Epithelial cell of esophagus (primary cell): ENCODE data around the gene LCLAT1.

Source experiments
- DNase-seq: peaks from one replicate; pipeline ENCODE4 v3.0.0; 2010; ENCODE audit warnings: low read depth
- H3K4me3 ChIP-seq: 2 replicates; pipeline ENCODE4 v1.5.1; 2011; ENCODE audit warnings: mild to moderate bottlenecking, low read length, control low read depth
- CTCF ChIP-seq: IDR thresholded peaks from 2 replicates; pipeline ENCODE4 v1.5.1; 2011; ENCODE audit warnings: low read depth, mild to moderate bottlenecking, low read length, control low read depth, inconsistent platforms; ENCODE audit not compliant: insufficient read depth; ENCODE audit errors: missing control alignments

Gene LCLAT1

GRCh38 chr2:30683236-30683956 is 236.3 kb downstream of the LCLAT1 start:
- TF ChIP-seq CTCF: no peak

GRCh38 chr2:30684026-30684425 is 237.0 kb downstream of the LCLAT1 start:
- DNase-seq: no peak
- no peak overlapping the region for H3K4me3 ChIP-seq
- TF ChIP-seq CTCF: no peak

More at GRCh38 chr2:30683236-30683956, 236.3 kb downstream of the LCLAT1 start:
- no peak overlapping the region for H3K4me3 ChIP-seq
- DNase-seq: peak; percentile 11

GRCh38 chr2:30684516-30684915 is 237.5 kb downstream of the LCLAT1 start:
- no peak overlapping the region for H3K4me3 ChIP-seq
- no peak for DNase-seq

GRCh38 chr2:30684996-30685395 is 237.9 kb downstream of the LCLAT1 start:
- no peak for TF ChIP-seq CTCF
- H3K4me3 ChIP-seq: no peak overlapping the region
- no peak for DNase-seq

More at GRCh38 chr2:30684516-30684915, 237.5 kb downstream of the LCLAT1 start:
- TF ChIP-seq CTCF: no peak

- peak; percentile 24 for TF ChIP-seq CTCF
Observed at GRCh38 chr2:30686000-30686399, 239.0 kb downstream of the LCLAT1 start.

GRCh38 chr2:30686669-30687068 is 239.6 kb downstream of the LCLAT1 start:
- TF ChIP-seq CTCF: no peak
- no peak overlapping the region for H3K4me3 ChIP-seq
- no peak for DNase-seq

More at GRCh38 chr2:30686000-30686399, 239.0 kb downstream of the LCLAT1 start:
- no peak for DNase-seq
- H3K4me3 ChIP-seq: no peak overlapping the region

GRCh38 chr2:30688956-30689401 is 241.9 kb downstream of the LCLAT1 start:
- H3K4me3 ChIP-seq: no peak overlapping the region
- no peak for DNase-seq
- TF ChIP-seq CTCF: no peak
